DOHH2 (cell line): ENCODE data around the gene BCL3.

ENCODE experiments used
- EZH2phosphoT487 ChIP-seq: fragments of 200-600 bp; sonication (generic); IDR thresholded peaks from 2 replicates; pipeline ENCODE4 v1.6.1; 2017; ENCODE audit warnings: borderline replicate concordance, mild to moderate bottlenecking, antibody characterized with exemption, low read length, moderate library complexity, mixed read lengths
- TF ChIP-seq, protein P1 (sequence below): fragments of 200-600 bp; sonication (generic); IDR thresholded peaks from one replicate; pipeline ENCODE4 v1.5.1; 2014; ENCODE audit warnings: antibody characterized with exemption, mild to moderate bottlenecking, low read depth, low read length; ENCODE audit not compliant: poor library complexity, severe bottlenecking

DNA sequence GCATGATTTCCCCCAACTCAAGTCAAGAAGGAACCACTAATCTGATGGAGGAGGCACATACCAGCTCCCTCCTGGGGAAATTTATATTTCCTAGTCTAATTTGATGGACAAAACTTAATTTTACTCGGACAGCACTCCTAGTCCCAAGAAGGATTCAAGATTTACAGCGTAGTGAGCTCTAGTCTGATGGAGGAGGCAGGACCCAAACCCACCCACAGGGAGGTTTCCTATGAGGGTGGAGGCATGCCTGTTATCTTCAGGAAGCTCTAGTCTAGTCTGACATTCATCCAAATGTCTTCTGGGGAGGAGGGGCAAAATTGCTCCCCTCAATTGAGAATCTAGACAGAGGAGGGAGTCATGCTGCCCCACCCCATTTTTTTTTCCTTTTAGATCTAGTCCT, 10.4 kb upstream of the BCL3 start:
- TF ChIP-seq, protein P1, sequence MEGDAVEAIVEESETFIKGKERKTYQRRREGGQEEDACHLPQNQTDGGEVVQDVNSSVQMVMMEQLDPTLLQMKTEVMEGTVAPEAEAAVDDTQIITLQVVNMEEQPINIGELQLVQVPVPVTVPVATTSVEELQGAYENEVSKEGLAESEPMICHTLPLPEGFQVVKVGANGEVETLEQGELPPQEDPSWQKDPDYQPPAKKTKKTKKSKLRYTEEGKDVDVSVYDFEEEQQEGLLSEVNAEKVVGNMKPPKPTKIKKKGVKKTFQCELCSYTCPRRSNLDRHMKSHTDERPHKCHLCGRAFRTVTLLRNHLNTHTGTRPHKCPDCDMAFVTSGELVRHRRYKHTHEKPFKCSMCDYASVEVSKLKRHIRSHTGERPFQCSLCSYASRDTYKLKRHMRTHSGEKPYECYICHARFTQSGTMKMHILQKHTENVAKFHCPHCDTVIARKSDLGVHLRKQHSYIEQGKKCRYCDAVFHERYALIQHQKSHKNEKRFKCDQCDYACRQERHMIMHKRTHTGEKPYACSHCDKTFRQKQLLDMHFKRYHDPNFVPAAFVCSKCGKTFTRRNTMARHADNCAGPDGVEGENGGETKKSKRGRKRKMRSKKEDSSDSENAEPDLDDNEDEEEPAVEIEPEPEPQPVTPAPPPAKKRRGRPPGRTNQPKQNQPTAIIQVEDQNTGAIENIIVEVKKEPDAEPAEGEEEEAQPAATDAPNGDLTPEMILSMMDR, result no peak
- TF ChIP-seq EZH2phosphoT487, result no peak
